ENCODE data around the gene LDLRAD3. TPM values are rescaled to one million over a fixed set of nuclear protein-coding genes. Genes with fewer than 3 reads are reported as not detected.
A peak's percentile ranks its signal among the peaks of the same experiment; 100 is the strongest.

The LDLRAD3 gene
- total RNA-seq, 1 experiment from 2014 or later: 19.0 TPM

DNA sequence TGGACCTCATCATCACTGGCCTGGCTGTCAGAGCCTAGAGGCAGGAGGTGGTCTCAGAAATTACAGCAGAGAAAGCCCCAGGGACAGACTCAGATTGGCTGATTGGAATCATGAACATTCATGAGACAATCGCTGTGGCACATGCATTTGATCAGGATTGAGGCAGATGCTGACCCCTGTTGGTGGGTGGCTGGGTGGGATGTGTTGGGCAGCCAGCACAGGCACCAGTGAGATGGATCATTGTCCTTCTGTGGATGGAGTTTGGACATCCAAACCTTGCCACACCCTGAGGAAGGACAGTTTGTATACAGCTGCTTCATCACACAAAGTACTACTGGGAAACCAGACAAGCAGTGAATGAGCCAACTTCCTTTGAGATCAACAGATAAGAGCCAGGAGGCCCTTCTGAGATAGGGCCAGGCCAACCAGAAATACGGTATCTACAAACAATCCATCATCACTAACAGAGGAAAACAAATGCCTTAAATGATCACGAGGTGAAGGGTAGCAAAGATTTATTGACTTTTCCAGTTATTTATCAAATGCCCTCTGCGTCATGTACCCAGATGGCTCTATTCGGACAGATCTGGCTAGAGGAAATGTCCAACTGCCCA is 328.0 kb downstream of the LDLRAD3 start:
- H3K36me3 ChIP-seq (ENCODE audit: control insufficient read depth in 1 of 2, insufficient read depth in 2 of 2, low read length in 2 of 2): no peaks in the 10 kb centered on the region
- POLR2A ChIA-PET: no interaction called here
- no peak overlapping the region for H3K4me3 ChIP-seq (replicated peaks in 1 of 2; ENCODE audit: low read depth in 1 of 2, low read length in 2 of 2)
- no peak overlapping the region for H3K9ac ChIP-seq (ENCODE audit: low read length)
- H3K4me1 ChIP-seq (ENCODE audit: control insufficient read depth in 1 of 2, insufficient read depth in 2 of 2, low read length in 2 of 2): no peaks in the 10 kb centered on the region
- H2AFZ ChIP-seq (ENCODE audit: low read depth, low read length, poor library complexity, severe bottlenecking): no peak overlapping the region
- intact Hi-C loops (cut with micrococcal nuclease): no loop called here
- no peaks in the 10 kb centered on the region for H3K9me2 ChIP-seq (ENCODE audit: insufficient read depth)
- TF ChIP-seq SIN3A (IDR thresholded peaks at IDR 0.05; ENCODE audit: low read depth): no peak
- TF ChIP-seq, protein P1, sequence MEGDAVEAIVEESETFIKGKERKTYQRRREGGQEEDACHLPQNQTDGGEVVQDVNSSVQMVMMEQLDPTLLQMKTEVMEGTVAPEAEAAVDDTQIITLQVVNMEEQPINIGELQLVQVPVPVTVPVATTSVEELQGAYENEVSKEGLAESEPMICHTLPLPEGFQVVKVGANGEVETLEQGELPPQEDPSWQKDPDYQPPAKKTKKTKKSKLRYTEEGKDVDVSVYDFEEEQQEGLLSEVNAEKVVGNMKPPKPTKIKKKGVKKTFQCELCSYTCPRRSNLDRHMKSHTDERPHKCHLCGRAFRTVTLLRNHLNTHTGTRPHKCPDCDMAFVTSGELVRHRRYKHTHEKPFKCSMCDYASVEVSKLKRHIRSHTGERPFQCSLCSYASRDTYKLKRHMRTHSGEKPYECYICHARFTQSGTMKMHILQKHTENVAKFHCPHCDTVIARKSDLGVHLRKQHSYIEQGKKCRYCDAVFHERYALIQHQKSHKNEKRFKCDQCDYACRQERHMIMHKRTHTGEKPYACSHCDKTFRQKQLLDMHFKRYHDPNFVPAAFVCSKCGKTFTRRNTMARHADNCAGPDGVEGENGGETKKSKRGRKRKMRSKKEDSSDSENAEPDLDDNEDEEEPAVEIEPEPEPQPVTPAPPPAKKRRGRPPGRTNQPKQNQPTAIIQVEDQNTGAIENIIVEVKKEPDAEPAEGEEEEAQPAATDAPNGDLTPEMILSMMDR (IDR thresholded peaks at IDR 0.05 in 2 of 3, conservative IDR thresholded peaks at IDR 0.05 in 1 of 3; ENCODE audit: borderline replicate concordance in 1 of 3, insufficient read depth in 1 of 3, low read depth in 2 of 3, low read length in 2 of 3): 0 out of 6 replicates have a peak, but pooled peaks of 1 of the 3 experiments have one; percentile 7
- no peak overlapping the region for H3K27ac ChIP-seq (ENCODE audit: low read depth, low read length)
- H3K27me3 ChIP-seq (ENCODE audit: insufficient read depth, low read length): no peaks in the 10 kb centered on the region
- no peaks in the 10 kb centered on the region for H3K79me2 ChIP-seq (ENCODE audit: insufficient read depth, low read length)
- H4K20me1 ChIP-seq (ENCODE audit: insufficient read depth): no peaks in the 10 kb centered on the region
- CTCF ChIA-PET: no interaction called here
- RAD21 ChIA-PET (ENCODE audit: low non-redundant PET in 1 of 2, low total read pairs in 2 of 2, uncharacterized antibody in 2 of 2, unreplicated experiment in 2 of 2): no interaction called here
- ATAC-seq: no peak; the same call in 1 of the 2 replicates
- H3K4me2 ChIP-seq (ENCODE audit: low read length): no peak overlapping the region
- BruUV-seq (replicated peaks): no TSS peak
- no peaks in the 10 kb centered on the region for H3K9me3 ChIP-seq (ENCODE audit: control insufficient read depth in 1 of 2, insufficient read depth in 1 of 2, low read depth in 1 of 2, low read length in 2 of 2)
- no peak for DNase-seq (ENCODE audit: low read depth, low spot score)

DNA sequence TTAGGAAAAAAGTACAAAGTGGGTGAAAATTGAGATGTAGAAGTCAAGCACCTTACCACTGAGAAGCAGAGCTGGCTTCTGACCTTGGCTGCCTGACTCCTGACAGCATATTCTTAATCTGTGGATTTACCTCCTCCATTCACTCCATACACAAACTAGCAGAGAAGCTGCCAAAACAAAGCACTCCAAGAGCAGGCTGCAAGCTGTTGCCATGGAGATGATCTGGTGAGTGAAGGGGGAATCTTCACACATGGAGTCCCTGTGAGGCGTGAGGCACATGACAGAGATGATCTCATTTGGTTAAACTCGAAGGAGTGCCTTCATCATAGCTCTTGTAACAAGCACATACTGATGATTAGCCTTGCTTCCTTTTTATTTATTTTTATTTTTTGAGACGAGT is 329.2 kb downstream of the LDLRAD3 start:
- no peaks in the 10 kb centered on the region for H3K9me2 ChIP-seq (ENCODE audit: insufficient read depth)
- no peak overlapping the region for H3K27ac ChIP-seq (ENCODE audit: low read depth, low read length)
- H4K20me1 ChIP-seq (ENCODE audit: insufficient read depth): no peaks in the 10 kb centered on the region
- ChIA-PET RAD21 (ENCODE audit: low non-redundant PET in 1 of 2, low total read pairs in 2 of 2, uncharacterized antibody in 2 of 2, unreplicated experiment in 2 of 2) (no interaction called here), POLR2A (no interaction called here), CTCF (interaction anchor here (1.2 to 2.3 kb wide), 4 partner anchors 14 to 451 kb away, joined by 3 to 7 read pairs (median 6); no protein-coding TSS in a partner anchor)
- intact Hi-C loops (cut with micrococcal nuclease): no loop called here
- BruUV-seq (replicated peaks): no TSS peak
- no peaks in the 10 kb centered on the region for H3K4me1 ChIP-seq (ENCODE audit: control insufficient read depth in 1 of 2, insufficient read depth in 2 of 2, low read length in 2 of 2)
- H3K4me3 ChIP-seq (replicated peaks in 1 of 2; ENCODE audit: low read depth in 1 of 2, low read length in 2 of 2): no peak overlapping the region
- H3K27me3 ChIP-seq (ENCODE audit: insufficient read depth, low read length): no peaks in the 10 kb centered on the region
- H3K79me2 ChIP-seq (ENCODE audit: insufficient read depth, low read length): no peaks in the 10 kb centered on the region
- ATAC-seq: no peak
- DNase-seq (ENCODE audit: low read depth, low spot score): no peak
- H3K9me3 ChIP-seq (ENCODE audit: control insufficient read depth in 1 of 2, insufficient read depth in 1 of 2, low read depth in 1 of 2, low read length in 2 of 2): no peaks in the 10 kb centered on the region
- no peak overlapping the region for H3K9ac ChIP-seq (ENCODE audit: low read length)
- H2AFZ ChIP-seq (ENCODE audit: low read depth, low read length, poor library complexity, severe bottlenecking): no peak overlapping the region
- H3K36me3 ChIP-seq (ENCODE audit: control insufficient read depth in 1 of 2, insufficient read depth in 2 of 2, low read length in 2 of 2): no peaks in the 10 kb centered on the region
- no peak overlapping the region for H3K4me2 ChIP-seq (ENCODE audit: low read length)
- no peak for TF ChIP-seq TCF7L2 (IDR thresholded peaks at IDR 0.05; ENCODE audit: borderline replicate concordance, extremely low read depth, insufficient read depth, insufficient read length)
- no peak for TF ChIP-seq JUND (IDR thresholded peaks at IDR 0.05)
- TF ChIP-seq YY1 (IDR thresholded peaks at IDR 0.05; ENCODE audit: extremely low read depth, insufficient replicate concordance, low read depth, low read length): no peak
- no peak for TF ChIP-seq CEBPB (IDR thresholded peaks at IDR 0.05; ENCODE audit: low read depth)
- TF ChIP-seq, protein P2, sequence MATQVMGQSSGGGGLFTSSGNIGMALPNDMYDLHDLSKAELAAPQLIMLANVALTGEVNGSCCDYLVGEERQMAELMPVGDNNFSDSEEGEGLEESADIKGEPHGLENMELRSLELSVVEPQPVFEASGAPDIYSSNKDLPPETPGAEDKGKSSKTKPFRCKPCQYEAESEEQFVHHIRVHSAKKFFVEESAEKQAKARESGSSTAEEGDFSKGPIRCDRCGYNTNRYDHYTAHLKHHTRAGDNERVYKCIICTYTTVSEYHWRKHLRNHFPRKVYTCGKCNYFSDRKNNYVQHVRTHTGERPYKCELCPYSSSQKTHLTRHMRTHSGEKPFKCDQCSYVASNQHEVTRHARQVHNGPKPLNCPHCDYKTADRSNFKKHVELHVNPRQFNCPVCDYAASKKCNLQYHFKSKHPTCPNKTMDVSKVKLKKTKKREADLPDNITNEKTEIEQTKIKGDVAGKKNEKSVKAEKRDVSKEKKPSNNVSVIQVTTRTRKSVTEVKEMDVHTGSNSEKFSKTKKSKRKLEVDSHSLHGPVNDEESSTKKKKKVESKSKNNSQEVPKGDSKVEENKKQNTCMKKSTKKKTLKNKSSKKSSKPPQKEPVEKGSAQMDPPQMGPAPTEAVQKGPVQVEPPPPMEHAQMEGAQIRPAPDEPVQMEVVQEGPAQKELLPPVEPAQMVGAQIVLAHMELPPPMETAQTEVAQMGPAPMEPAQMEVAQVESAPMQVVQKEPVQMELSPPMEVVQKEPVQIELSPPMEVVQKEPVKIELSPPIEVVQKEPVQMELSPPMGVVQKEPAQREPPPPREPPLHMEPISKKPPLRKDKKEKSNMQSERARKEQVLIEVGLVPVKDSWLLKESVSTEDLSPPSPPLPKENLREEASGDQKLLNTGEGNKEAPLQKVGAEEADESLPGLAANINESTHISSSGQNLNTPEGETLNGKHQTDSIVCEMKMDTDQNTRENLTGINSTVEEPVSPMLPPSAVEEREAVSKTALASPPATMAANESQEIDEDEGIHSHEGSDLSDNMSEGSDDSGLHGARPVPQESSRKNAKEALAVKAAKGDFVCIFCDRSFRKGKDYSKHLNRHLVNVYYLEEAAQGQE (IDR thresholded peaks at IDR 0.05; ENCODE audit: low read depth): no peak
- TF ChIP-seq, protein P3, sequence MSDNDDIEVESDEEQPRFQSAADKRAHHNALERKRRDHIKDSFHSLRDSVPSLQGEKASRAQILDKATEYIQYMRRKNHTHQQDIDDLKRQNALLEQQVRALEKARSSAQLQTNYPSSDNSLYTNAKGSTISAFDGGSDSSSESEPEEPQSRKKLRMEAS (IDR thresholded peaks at IDR 0.05): no peak
- TF ChIP-seq, protein P1 (IDR thresholded peaks at IDR 0.05 in 2 of 3, conservative IDR thresholded peaks at IDR 0.05 in 1 of 3; ENCODE audit: borderline replicate concordance in 1 of 3, insufficient read depth in 1 of 3, low read depth in 2 of 3, low read length in 2 of 3): no peak
- TF ChIP-seq EGR1 (IDR thresholded peaks at IDR 0.05; ENCODE audit: low read depth): no peak
- TF ChIP-seq EZH2phosphoT487 (IDR thresholded peaks at IDR 0.05; ENCODE audit: borderline replicate concordance): no peak
- no peak for TF ChIP-seq RAD21 (IDR thresholded peaks at IDR 0.05; ENCODE audit: low read depth)
